NCI-H146 treated with DMSO at 0.1 percent for 48 hours (cell line): Measurements from ENCODE around the gene TIGAR.

ENCODE experiments used
- DNase-seq: peaks from one replicate; lab custom pipeline; 2025; ENCODE audit not compliant: unreplicated experiment; lab: John Stamatoyannopoulos, UW

TIGAR gene

DNA sequence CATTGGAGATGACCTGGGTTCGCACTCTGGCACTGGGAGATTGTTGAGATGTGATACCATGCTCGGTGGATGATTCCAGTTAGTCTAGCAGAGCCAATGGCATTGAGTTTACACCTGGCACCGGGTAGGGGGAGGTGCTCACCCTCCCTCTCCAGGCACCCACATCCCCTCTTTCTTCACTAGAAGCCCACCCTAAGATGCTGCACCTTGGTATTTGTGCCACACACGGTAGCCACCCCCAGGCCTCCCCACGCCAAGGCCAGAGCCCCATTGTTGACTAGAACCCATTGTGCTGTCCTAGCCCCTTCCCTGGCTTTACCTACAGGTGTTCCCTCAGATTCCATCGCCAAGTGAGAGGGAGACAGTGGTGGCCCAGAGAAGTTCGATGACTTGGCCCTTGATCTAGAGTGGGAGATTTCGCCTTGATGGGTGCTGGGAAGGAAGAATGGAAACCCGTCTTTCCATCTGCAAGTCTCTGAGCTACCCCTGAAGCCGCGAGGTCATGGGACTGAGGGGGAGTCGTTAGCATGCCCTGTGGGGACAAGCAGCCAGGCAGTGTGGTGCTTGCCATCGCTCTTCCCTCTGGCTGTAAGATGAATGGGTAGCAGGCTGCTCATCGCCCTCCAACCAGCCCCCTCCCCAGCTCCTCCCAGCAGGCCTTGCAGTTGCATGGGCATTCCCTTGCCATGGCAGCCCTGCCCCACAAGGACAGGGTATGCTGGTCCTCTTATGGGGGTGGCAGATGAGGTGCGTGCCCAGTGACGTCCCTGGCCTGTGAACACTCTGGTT lies 38.7 kb upstream of the TIGAR start:
- DNase-seq, result no peak

DNA sequence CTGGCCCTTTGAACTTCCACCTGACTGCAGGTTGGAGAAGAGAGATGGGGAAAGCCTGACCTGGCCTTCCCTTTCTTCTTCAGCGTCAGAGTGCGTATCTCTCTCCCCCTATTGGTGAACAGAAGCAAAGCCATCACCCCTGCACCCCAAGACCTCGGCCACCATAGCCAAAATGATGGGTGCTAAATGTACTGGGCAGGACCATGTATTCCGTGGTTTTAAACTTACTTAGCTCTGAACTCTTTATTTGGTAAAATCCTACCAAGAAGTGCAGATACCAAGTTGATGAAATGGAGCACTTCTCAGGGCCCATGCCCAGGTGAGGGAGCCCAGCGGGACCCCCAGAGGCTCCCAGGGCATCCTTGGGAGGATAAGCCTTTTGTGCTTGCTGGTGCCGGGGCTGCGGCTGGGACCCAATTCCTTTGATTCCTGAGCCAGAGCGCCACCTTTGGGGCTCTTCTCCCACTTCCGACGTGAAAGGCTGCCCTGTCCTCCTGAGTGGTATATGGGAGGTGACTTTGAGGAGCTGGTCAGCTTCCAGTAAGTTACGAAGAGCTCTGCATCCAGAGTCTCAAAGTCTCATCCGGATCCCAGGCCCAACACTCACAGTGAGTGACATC lies 38.0 kb upstream of the TIGAR start:
- DNase-seq, result no peak

DNA sequence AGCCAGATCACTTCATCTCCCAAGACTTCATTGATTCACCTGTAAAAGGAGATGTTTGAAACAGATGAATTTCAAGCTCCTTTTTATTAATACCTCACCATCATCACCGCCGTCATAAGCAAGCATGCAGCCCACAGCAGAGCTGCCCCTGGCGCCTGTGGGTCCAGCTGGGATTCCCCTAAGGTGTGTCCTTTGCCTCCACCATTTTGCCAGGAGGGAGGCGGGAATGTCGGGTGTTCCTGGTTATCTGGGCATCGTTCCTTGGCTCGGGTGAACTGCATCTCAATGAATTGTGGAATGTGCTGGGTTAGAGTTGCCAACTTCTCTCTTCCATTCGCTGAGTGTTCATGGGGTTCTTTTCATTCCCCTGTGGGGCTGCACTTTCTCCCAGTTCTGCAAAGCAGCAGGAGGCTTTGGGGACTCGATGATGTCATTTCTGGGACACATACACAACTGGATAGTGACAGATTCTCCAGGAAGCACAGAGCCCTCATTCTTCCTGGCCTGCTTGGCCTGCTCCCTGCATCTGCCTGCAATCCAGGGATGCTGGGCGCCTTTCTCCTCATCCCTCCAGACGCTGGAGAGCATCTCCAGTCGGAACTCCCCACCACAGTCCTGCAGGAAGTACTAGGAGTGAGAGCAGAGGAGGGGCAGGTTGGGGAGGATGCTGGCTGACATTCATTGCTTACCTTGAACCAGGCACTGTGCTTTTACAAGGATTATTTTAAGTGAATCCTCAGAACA lies 37.3 kb upstream of the TIGAR start:
- no peak for DNase-seq

DNA sequence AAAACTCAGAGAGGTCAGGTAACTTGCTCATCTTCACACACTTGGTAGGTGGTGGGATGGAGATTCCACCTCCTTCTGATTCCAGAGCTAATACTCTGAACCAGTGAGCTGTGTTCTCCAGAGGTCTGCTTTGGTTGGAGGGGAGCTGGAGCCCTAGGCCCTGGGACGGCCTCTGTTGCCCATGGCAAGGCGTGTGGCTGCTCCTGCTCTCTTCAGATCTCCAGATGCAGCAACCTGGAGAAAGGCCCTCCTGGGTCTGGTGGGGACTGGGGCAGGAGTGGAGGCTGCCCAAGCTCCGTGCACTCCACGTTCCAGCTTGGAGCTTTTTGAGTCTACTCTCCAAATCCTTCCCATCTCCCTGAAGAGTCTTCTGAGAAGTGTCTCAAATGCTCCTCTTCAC lies 36.7 kb upstream of the TIGAR start:
- DNase-seq, result no peak

DNA sequence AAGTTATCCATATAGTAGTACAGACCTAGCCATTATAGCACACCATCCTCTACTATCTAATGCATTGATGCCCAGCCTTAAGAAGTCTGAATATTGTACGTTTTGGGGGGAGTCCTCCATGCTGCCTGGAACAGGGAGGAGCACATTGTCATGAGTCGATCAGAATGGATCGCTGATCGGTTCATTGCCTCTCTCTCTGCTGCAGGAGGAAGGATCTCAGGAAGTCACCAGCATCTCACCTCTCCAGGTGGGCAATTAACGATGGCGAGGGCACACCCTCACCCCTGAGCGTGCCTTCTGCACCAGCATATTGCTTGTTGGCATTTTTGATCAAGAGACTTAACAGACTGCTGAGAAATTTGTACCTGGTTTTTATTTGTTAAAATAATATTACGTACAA lies 35.9 kb upstream of the TIGAR start:
- no peak for DNase-seq

DNA sequence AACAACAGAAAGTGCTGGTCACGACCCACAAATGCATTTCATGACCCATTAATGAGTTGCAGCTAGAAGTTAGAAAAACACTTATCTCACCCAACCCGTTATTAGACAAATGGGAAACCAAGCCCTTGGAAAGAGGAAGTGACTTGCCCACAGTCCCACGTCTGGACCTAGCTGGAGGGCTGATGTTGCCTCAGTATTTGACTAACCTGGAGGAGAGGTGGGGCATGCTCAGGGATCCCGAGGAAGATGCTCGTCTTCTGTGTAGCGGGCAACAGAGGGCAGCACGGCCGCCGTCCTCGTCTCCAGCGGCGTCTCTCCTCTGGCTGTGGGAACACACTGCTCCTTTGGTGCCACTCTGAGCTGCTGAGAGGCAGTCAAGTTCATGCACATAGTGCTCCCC lies 34.8 kb upstream of the TIGAR start:
- DNase-seq, result no peak

DNA sequence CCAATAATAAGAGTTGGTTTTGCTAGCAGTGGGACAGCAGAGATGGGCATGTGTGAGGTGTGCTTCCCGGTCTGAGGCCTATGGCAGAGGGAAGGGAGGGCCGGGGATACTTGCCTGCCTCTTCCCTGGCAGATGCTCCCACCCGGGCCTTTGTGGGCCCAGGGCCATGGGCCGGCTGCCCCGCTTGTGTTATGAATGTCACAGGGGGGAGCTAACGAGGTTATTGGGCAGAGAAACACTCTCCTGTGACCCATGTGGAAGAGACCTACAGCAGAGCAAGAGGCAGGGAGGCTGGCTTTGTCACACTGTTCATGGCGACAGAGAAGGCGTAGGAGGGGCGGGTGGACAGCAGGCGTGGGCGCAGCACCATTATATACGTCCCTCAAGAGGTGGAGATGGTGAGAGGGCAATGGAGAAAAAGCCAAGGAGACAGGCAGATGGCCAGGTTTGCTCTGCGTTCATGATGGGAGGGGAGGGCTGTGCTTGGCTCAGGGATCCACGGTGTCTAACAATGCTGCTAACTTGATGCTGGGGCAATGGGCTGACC lies 34.2 kb upstream of the TIGAR start:
- DNase-seq, result no peak

DNA sequence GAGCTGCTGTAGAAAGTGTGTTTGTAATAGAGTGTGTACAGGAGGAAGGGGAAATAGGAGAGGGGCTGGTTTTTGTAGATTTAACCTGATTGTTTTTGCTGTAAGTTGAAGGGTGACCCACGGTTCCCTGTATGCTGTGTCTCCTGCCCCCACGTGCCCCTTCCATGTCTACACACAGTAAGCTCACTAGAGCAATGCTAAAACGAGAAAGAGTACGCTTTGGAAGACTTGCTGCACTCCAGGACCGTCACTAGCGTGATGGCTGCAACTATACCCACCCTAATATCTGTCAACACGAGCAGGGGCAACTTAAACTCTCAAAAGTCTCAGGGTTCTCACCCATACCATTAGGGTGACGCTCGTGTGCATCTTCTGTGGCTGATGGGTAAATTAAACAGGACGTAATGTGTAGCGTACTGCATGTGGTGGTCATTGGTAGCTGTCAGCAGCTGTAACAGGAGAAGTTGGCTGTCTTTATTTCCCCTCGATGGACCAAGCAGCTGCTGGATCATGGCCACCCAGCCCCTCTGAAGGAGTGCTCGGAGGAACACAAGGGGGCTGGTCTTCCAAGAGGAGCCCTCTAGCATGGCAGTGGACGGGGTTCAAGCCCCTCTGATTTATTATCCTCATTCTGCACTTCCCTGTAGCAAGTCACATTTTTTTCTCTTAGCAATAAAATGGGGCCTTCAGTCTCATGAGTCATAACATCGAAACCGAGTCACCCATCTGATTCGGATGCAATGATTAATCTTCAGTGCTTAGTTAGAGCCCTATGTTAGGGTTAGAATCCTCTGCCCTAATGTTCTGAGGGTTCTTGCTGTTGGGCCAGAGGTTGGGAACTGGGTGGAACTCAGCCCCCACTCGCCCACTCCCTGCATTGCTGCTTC lies 33.4 kb upstream of the TIGAR start:
- no peak for DNase-seq

DNA sequence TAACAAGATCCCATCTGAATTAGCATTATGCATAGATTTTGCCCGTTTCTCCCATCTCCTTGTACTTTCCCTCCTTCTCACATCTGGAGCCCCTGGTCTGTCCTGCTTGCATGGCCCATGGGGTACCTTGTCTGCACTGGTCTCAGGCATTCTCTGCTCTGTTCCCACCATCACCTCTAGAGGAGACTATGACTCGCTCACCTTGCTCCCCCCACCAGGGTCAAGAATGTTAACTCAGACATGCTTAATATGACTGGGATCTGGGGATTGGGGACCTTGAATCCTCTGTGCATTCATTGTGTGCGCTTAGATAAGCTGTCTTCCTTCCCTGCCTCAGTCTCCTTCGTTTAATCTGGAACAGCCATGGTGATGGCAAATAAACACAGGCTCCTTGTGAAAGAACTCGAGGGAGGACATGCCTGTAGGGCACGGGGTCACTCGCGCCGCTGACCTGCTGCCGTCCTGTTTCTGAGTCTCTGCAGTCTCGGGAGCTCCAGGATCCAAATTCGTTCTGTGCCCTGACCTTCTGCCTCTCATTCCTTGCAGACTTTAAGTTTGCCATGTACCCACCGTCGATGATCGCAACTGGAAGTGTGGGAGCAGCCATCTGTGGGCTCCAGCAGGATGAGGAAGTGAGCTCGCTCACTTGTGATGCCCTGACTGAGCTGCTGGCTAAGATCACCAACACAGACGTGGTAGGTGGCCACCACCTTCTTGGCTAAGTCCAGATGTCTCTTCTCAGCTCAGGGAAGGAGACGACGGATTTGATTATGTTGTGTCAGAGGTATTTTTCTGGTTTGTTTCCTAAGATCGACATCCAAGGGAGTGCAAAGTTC lies 32.5 kb upstream of the TIGAR start:
- no peak for DNase-seq

DNA sequence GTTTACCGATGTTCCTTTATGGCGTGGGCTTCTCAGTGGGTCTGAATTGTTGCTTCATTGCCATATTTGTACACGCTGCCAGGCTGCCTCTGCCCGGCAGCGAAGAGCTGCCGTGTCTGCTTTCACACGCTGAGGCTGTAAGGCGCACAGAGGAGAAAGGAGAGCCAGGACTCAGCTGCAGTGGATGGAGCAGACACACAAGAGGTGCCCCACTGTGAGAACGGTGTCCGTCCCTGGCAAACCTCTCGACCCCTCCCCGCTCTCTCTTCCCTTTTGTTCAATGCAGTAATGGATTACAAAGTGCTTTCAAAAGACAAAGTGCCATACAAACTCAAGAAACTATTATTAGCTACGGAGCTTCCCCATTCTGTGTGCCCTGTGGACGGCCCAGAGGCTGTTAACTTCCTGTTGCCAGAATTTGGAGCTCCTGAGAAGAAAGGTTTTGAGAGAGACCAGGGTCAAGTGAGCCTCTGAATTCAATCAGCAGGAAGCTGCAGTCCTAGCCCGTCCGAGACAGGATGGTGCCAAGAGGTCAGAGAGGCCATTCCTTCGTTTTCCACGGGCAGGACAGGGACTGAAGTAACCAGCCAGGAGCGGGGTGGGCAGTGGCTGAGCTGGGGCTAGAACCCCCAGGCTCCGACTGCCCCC lies 31.7 kb upstream of the TIGAR start:
- no peak for DNase-seq

DNA sequence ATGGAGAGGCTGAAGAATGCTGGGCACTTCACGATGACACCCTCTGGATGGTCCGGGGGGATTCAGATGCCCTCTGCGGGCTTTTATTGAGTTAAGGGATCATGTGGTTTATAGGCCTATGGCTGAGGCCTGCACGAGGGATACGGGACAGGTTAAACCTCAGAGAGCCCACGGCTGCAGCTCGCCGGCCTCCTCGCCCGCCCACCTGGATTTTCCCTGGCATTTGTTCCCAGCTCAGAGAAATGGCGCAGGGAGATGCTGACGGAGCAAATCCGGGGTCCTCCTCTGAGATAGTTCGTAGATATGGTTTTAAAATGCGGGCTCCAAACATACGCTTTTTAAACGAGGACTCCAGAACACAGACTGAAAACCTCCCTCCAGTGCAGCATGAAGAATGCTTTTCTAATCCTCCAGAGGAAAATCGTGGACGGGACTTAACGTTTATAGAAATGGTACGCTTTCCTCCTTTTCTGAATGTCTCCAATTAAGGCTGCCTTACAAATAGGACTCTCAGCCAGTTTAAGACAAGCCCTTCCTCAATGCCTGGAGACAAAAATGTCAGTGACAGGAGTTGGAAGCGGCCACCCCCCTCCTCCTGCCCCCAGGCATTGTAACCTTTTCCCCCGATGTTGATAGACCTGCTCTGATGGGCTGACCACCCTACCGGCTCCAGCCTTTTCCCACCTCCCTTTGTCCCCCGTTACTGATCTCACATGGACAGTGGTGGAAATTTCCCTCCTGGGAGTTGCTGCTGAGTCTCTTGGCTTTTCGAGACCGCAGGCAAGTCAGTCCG lies 30.8 kb upstream of the TIGAR start:
- DNase-seq, result no peak

DNA sequence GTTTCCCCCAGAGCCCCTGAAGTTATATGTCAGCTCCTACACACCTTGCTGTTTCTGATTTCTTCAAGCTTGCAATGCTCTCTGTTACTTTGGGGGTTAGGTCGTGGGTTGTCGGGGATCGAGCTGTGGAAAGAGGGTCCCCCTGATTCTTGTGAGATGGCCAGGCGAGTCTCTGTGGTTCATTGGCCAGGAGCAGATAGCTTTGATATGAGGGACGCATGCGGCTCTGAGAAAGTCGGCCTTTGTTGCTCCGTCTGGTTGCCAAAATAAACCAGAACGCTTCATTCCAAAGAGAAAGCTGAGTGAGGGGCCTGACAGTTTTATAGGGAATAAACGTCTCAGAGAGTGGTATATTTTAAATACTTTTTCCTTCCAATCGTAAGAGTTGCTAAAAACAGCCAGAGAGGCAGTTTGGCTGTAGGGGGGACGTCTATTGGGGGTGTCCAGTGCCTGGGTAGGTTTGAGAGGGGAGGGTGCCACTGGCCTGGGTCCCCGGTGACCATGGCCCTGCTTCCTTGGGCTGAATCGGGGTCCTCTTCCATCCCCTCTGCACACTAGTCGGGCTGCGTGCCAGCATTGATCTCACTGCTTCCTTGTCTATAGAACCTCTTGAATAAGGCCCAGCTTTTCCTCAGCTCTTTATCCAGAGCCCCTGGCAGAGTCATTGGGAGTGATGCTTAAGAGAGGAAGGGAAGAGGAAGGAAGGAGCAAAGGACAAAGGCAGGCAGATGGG lies 28.5 kb upstream of the TIGAR start:
- no peak for DNase-seq

DNA sequence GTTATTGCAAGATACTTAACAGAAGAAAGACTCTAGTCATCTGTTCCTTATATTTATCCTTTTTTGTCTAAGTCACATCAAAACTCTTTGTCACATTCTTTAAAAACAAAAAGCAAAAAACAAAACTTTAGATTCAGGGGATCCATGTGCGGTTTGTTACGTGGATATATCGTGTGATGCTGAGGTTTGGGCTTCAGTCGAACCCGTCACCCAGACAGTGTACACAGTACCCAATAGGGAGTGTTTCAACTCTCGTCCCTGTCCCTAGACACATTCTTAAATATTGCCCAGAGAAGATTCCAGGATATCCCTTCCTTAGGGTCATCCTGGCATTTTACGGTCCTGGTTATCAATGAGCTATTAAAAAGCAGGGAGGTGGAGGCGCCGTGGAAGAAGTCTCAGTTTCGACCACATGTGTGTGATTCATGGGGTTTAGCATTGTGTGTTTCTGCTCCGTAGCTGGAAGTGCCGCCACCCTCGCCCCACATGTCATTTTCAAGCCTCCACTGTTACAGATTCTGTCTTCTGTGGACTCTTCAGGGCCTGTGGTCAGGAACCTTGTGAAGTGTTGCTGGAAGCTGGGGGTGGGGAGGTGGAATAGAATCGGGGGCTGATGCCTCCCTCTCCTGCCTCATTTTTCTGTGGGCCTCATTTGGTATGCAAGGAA lies 27.6 kb upstream of the TIGAR start:
- DNase-seq, result no peak

DNA sequence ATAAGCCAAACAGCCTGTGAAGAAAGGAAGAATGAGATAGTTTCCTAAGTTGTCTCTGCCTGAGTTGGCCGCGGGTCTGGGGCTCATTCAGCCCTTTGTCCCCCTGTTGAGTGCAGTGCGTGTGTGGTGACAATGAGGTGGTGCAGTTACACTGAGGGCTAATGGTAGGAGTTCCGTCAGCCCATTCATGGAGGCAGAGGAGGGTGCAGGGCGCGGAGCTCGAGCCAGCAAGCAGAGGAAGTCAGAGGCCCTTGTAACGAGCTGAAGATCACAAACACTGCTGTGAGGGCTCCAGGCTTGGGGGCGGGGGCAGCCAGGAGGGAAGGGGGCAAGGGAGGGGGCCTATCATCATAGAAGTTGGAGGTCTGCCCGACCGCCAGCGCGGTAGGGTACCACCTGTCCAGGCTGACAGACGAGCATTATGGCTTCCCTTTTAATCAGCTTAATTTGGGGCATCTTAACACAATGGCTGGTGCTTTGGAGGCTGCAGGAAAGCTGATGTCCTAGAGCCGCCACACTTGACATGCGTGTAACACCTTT lies 27.0 kb upstream of the TIGAR start:
- no peak for DNase-seq

DNA sequence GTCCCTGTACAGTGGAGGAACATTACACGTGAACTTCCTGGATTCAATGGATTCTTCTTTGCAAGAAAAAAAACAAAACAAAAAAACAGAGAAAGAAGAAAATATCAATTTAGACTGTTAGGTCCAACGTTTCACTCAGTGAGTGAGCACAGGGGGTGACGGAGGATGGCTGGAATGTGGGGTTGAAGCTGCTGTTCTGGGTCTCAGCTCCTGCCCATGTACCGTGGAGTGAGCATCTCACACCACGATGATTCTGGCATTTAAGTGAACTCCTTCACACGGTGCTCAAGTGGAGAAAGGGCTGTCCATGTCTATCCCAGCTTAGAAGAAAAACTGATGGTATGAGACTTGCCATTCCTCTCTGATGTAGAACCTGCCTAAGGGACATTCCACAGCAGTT lies 24.3 kb upstream of the TIGAR start:
- DNase-seq, result no peak

DNA sequence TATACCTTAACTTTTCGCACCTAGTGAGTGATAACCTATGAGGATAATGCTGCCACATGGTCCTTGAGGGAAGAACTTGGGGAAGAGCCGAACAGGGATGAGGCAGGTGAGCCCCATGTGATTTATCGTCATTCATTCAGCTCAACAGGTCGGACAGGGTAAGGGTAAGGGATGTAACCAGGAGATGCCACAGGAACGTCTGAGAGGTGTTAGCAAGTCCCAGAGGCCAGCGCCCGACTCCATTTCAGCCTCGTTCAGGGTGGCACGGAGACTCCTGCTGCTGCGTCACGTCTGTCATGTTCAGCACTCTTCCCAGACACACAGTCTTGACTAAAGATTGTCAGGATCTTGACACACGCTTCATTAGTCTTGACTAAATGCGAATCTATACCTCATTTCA lies 23.4 kb upstream of the TIGAR start:
- no peak for DNase-seq

DNA sequence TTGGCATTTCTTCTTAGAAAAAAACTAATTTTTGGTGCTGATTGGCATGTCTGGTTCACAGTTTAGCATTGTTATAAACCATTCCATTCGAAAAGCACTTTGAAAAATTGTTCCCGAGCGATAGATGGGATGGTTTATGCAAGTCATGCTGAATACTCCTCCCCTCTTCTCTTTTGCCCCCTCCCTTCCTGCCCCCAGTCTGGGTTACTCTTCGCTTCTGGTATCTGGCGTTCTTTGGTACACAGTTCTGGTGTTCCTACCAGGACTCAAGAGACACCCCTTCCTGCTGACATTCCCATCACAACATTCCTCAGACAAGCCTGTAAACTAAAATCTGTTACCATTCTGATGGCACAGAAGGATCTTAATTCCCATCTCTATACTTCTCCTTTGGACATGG lies 20.1 kb upstream of the TIGAR start:
- DNase-seq, result no peak
